Astrocyte of the spinal cord (primary cell): ENCODE measurements around the gene NAA15.

Source experiments
- DNase-seq: peaks from one replicate; pipeline ENCODE4 v3.0.0; 2011; ENCODE audit warnings: low read depth, low spot score
- H3K4me3 ChIP-seq: 2 replicates; pipeline ENCODE4 v1.5.1; 2011; ENCODE audit warnings: low read depth, mild to moderate bottlenecking, low read length, moderate library complexity
- in situ Hi-C: cut with HindIII; loops from 2 replicates; pipeline ENCODE4 v1.10.0; 2017; ENCODE audit warnings: low sequenced_read_pairs
- TF ChIP-seq, protein P1 (sequence below): IDR thresholded peaks from 2 replicates; pipeline ENCODE4 v1.5.1; 2012; ENCODE audit warnings: low read depth, mild to moderate bottlenecking, low read length, inconsistent platforms

The NAA15 gene

DNA sequence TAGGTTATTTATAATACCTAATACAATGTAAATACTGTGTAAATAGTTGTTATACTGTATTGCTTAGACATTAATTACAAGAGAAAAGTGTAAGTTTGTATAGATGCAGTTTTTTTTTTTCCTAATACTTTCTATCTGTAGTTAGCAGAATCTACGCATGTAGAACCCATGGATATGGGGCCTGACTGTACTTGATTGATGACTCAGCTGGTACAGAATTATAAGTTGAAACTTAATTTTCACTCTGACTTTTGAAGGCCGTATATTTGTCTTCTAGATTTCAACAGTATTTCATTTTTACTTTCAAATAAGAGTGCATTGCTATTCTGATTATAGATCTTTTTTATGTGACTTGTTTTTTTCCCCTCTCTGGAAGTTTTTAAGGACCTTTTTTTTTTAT lies 31.7 kb downstream of the NAA15 start:
- TF ChIP-seq, protein P1, sequence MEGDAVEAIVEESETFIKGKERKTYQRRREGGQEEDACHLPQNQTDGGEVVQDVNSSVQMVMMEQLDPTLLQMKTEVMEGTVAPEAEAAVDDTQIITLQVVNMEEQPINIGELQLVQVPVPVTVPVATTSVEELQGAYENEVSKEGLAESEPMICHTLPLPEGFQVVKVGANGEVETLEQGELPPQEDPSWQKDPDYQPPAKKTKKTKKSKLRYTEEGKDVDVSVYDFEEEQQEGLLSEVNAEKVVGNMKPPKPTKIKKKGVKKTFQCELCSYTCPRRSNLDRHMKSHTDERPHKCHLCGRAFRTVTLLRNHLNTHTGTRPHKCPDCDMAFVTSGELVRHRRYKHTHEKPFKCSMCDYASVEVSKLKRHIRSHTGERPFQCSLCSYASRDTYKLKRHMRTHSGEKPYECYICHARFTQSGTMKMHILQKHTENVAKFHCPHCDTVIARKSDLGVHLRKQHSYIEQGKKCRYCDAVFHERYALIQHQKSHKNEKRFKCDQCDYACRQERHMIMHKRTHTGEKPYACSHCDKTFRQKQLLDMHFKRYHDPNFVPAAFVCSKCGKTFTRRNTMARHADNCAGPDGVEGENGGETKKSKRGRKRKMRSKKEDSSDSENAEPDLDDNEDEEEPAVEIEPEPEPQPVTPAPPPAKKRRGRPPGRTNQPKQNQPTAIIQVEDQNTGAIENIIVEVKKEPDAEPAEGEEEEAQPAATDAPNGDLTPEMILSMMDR: no peak
- no peak for DNase-seq
- H3K4me3 ChIP-seq: no peak overlapping the region
- in situ Hi-C loops: no loop called here

DNA sequence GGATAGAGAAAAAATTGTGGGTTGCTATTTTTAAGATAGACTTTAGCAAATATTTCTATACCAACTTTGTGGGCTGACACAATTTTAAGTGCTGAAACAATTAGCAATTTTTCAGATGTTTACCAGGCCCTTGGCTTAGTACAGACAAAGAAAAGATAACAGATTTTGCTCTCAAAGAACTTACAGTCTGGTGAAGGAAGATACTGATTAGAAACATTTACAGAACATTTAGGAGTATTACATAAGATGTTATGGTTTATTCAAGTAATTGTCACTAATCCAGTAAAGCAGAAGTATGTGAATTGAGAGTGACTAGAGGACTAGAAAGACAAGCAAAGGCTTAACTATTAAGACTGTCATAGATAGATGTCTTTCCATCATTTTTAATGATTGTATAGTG lies 36.3 kb downstream of the NAA15 start:
- in situ Hi-C loops: no loop called here
- DNase-seq: no peak
- TF ChIP-seq, protein P1: no peak
- H3K4me3 ChIP-seq: no peak overlapping the region

DNA sequence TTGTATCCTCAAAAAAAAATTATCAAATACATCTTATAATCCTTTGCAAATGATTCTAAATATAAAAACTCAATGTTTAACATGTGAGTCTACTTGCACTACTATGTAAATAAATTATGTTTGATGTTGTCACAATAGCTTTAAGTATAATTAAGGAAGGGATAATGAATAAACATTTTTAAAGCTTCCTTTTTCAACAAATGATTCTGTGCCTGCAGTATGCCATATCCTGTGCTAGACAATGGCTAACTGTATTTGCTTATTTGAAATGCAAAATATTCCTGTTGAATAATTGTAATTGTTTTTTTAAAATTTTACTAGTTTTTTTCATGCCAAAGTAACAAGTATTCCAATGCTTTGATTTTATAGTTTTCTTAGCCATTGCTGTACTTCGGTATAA lies 60.0 kb downstream of the NAA15 start:
- in situ Hi-C loops: no loop called here
- no peak for DNase-seq
- TF ChIP-seq, protein P1: no peak
- H3K4me3 ChIP-seq: no peak overlapping the region

DNA sequence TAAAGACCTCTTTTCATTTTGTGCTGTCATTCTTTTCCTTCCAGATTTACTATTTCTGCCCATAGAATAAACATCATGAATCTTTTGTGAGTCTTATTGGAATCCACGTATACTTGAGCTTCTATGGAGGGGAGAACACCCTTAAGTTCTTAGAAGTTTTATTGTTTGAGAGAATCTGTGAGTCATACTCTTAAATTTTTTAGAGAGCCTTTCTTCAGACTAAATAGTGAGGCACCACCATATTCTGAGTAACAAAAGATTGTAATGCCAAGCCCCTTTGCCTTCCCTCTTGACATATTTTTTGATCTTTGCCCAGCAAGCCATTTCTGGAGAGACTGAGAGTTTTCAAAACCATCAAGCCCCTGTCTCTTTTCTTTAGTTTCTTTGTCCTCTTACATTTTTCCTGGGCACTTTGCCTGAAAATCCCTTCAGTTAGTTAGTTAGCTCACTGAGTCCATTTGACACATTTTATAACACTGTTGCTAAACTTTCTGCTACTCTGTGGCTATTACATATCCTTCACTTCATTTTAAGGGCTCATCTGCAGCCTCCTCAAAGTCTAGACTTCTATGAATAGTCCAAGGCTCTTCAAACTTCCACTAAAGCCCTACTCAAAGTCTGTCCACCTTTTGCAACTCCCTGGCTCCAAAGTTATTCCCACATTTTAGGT lies 66.3 kb downstream of the NAA15 start:
- in situ Hi-C loops: no loop called here
- peak; percentile 71 for DNase-seq
- H3K4me3 ChIP-seq: no peak overlapping the region
- TF ChIP-seq, protein P1: no peak

DNA sequence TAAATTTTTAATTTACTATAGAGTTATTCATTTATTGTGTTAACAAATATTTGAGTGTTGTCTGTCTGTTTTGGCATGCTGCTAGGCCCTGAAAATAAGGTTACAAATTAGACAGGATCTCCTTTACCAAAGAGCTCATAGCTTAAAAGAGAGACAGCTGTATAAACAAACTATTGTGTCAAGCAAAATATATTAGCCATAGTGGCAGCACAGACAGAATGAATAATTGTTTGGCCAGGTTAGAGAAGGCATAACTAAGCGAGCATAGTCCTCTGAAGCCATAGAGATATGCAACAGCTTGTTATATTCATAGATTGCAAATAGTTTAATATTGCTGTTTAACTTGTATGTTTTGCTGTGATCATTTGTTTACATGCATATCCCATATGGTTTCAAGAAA lies 67.7 kb downstream of the NAA15 start:
- TF ChIP-seq, protein P1: no peak
- no peak overlapping the region for H3K4me3 ChIP-seq
- in situ Hi-C loops: no loop called here
- peak; percentile 21 for DNase-seq

DNA sequence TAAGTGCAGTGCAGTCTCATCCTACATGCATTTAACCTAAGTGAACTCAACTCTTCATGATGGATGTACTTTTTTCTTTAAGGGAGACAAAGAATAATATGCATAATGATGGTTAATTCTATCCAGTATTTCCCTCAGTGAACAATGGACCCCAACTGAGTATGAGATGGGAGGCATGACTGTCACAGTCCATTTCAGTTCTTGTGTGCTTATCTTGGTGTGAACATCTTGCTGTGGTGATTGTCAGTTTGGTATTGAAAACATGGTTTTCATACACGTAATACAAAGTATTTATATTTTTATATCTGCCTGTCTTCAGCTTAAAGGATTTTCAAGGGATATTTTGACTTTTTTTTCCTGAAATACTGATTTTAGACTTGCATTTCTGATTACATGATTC lies 72.9 kb downstream of the NAA15 start:
- DNase-seq: no peak
- TF ChIP-seq, protein P1: no peak
- no peak overlapping the region for H3K4me3 ChIP-seq
- in situ Hi-C loops: no loop called here

DNA sequence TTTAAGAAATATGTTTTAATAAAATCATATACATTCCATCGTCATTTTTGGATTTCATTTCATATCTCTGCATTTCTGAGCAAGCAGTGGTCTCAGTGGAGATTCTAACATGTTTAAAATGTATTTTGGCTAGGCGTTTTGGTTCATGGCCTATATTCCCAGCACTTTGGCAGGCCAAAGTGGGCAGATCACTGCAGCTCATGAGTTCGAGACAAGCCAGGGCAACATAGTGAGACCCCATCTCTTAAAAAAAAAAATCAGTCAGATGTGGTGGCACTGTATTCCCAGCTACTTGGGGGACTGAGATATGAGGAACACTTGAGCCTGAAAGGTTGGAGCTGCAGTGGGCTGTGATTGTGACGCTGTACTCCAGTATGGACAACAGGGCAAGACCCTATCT lies 85.1 kb downstream of the NAA15 start:
- no peak for DNase-seq
- in situ Hi-C loops: no loop called here
- H3K4me3 ChIP-seq: no peak overlapping the region
- TF ChIP-seq, protein P1: no peak
